Activated CD4-positive, alpha-beta memory T cell treated with anti-CD3 and anti-CD28 coated beads, Interleukin-2, amount 10 ng/mL, durations not matched to agents 7 days and 5 days (primary cell): ENCODE measurements around the gene MSMB. TPM values are rescaled to one million over a fixed set of nuclear protein-coding genes. Genes with fewer than 3 reads are reported as not detected.

Source experiments
- CTCF ChIA-PET: fragments of 350-600 bp; sonication (Branson Sonifier 250); formaldehyde crosslinking; loops from one replicate; lab custom pipeline; 2021; ENCODE audit warnings: antibody characterized with exemption, inconsistent platforms; lab: Charles Lee
- POLR2A ChIA-PET: fragments of 350-600 bp; sonication (Branson Sonifier 250); formaldehyde crosslinking; loops from one replicate; lab custom pipeline; 2021; ENCODE audit warnings: antibody characterized with exemption; lab: Charles Lee
- DNase-seq: peaks from one replicate; pipeline ENCODE4 v3.0.0-alpha.2; 2020
- H3K27ac Mint-ChIP-seq: one replicate; pipeline ENCODE4 v1.8.0; 2021; ENCODE audit warnings: mild to moderate bottlenecking, mixed read lengths
- H3K27me3 Mint-ChIP-seq: one replicate; pipeline ENCODE4 v1.8.0; 2021; ENCODE audit warnings: mixed read lengths
- H3K36me3 Mint-ChIP-seq: one replicate; pipeline ENCODE4 v1.8.0; 2021; ENCODE audit warnings: low read depth, mixed read lengths
- H3K4me1 Mint-ChIP-seq: one replicate; pipeline ENCODE4 v1.8.0; 2021; ENCODE audit warnings: mixed read lengths
- H3K4me3 Mint-ChIP-seq: one replicate; pipeline ENCODE4 v1.8.0; 2021; ENCODE audit warnings: mild to moderate bottlenecking, mixed read lengths
- H3K9me3 Mint-ChIP-seq: one replicate; pipeline ENCODE4 v1.8.0; 2021; ENCODE audit warnings: mixed read lengths
- total RNA-seq, 2 experiments: library from RNA; stranded (reverse); gene quantifications; one replicate each; pipeline ENCODE4 v1.2.3, GENCODE V29; 2021

MSMB gene
- total RNA-seq, 2 experiments from 2014 or later: not detected

GRCh38 chr10:46080886-46081285 is 34.8 kb upstream of the MSMB start:
- Mint-ChIP-seq H3K9me3 (no peaks in the 10 kb centered on the region), H3K27ac (no peak overlapping the region), H3K36me3 (no peaks in the 10 kb centered on the region), H3K4me3 (no peak overlapping the region), H3K27me3 (no peaks in the 10 kb centered on the region), H3K4me1 (peaks cover 5% of the 10 kb centered on the region)
- DNase-seq: no peak
- ChIA-PET POLR2A (interaction anchor here (1.1 kb wide), 1 partner anchor 11 kb away, joined by 3 read pairs; no protein-coding TSS in a partner anchor), CTCF (interaction anchor here (0.9 kb wide), 1 partner anchor 54 kb away, joined by 3 read pairs; no protein-coding TSS in a partner anchor)

DNA sequence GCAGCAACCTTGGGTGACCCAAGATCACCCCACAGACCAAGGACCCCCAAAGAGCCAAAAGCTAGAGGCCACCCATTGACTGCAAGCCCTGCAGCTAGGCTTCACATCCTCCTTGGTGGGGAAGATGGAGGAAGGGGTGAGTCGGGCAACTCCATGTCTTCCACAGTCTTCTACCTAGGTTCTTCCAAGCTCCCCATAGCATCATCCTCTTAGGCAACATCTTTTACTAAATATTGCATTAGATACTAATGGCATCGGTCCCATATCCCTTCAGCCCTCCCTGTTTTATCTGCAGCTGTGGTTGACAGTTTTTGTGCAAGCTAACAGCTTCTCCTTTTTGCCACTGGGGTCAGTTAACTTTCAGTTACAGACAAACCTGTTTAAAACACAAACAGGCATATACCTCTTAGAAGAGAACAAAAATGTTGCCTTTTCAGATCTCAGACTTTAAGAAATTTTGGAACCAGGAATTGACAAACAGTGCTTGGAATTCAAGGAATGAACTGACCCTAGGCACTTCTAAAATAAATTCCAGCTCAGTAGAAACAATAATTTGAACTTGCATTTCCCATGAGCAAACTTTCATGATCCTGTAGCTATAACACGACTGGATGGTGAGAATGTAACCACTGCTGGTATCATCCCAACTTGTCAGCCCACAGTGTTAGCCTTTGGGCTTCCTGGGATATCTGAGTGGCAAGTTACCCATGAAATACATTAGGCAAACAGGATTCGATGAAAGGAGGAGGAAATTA is 33.9 kb upstream of the MSMB start:
- Mint-ChIP-seq H3K4me3 (no peak overlapping the region), H3K4me1 (peaks cover 5% of the 10 kb centered on the region), H3K27me3 (no peaks in the 10 kb centered on the region), H3K9me3 (no peaks in the 10 kb centered on the region), H3K27ac (no peak overlapping the region), H3K36me3 (no peaks in the 10 kb centered on the region)
- no peak for DNase-seq
- POLR2A ChIA-PET: interaction anchor here (1.1 kb wide), 1 partner anchor 12 kb away, joined by 3 read pairs; no protein-coding TSS in a partner anchor
- CTCF ChIA-PET: interaction anchor here (0.9 kb wide), 1 partner anchor 53 kb away, joined by 3 read pairs; no protein-coding TSS in a partner anchor

GRCh38 chr10:46077731-46078413 is 31.8 kb upstream of the MSMB start:
- no peaks in the 10 kb centered on the region for H3K27me3 Mint-ChIP-seq
- H3K27ac Mint-ChIP-seq: no peak overlapping the region
- ChIA-PET POLR2A (no interaction called here), CTCF (interaction anchor here (1.1 to 2.1 kb wide), 2 partner anchors 29 to 49 kb away, joined by 4 to 7 read pairs; no protein-coding TSS in a partner anchor)
- DNase-seq: no peak
- no peaks in the 10 kb centered on the region for H3K36me3 Mint-ChIP-seq
- no peak overlapping the region for H3K4me3 Mint-ChIP-seq
- no peaks in the 10 kb centered on the region for H3K9me3 Mint-ChIP-seq
- peaks cover 5% of the 10 kb centered on the region for H3K4me1 Mint-ChIP-seq

- Mint-ChIP-seq H3K4me3 (no peak overlapping the region), H3K27ac (no peak overlapping the region), H3K36me3 (no peaks in the 10 kb centered on the region), H3K27me3 (no peaks in the 10 kb centered on the region), H3K4me1 (peaks cover 5% of the 10 kb centered on the region), H3K9me3 (no peaks in the 10 kb centered on the region)
- ChIA-PET CTCF (interaction anchor here (1.1 to 2.1 kb wide), 2 partner anchors 30 to 48 kb away, joined by 4 to 7 read pairs; no protein-coding TSS in a partner anchor), POLR2A (no interaction called here)
- DNase-seq: no peak
Measured at GRCh38 chr10:46077141-46077554, 31.1 kb upstream of the MSMB start.

- CTCF ChIA-PET: interaction anchor here (1.1 kb wide), 1 partner anchor 47 kb away, joined by 3 read pairs; no protein-coding TSS in a partner anchor
- peaks cover 5% of the 10 kb centered on the region for H3K4me1 Mint-ChIP-seq
Measured at GRCh38 chr10:46075869-46076268, 29.8 kb upstream of the MSMB start.

GRCh38 chr10:46074196-46074946 is 28.3 kb upstream of the MSMB start:
- H3K27ac Mint-ChIP-seq: no peak overlapping the region
- POLR2A ChIA-PET: no interaction called here
- H3K9me3 Mint-ChIP-seq: no peaks in the 10 kb centered on the region
- CTCF ChIA-PET: no interaction called here
- H3K4me3 Mint-ChIP-seq: no peak overlapping the region
- H3K36me3 Mint-ChIP-seq: no peaks in the 10 kb centered on the region
- peaks cover 5% of the 10 kb centered on the region for H3K4me1 Mint-ChIP-seq
- no peak for DNase-seq
- H3K27me3 Mint-ChIP-seq: no peaks in the 10 kb centered on the region

More at GRCh38 chr10:46075869-46076268, 29.8 kb upstream of the MSMB start:
- Mint-ChIP-seq H3K27ac (no peak overlapping the region), H3K9me3 (no peaks in the 10 kb centered on the region), H3K4me3 (no peak overlapping the region), H3K27me3 (no peaks in the 10 kb centered on the region), H3K36me3 (no peaks in the 10 kb centered on the region)
- no peak for DNase-seq
- POLR2A ChIA-PET: no interaction called here

- no peaks in the 10 kb centered on the region for H3K27me3 Mint-ChIP-seq
- H3K36me3 Mint-ChIP-seq: no peaks in the 10 kb centered on the region
Measured at GRCh38 chr10:46073564-46073963, 27.5 kb upstream of the MSMB start.

GRCh38 chr10:46070749-46071148 is 24.7 kb upstream of the MSMB start:
- H3K27ac Mint-ChIP-seq: no peak overlapping the region
- no peak overlapping the region for H3K4me3 Mint-ChIP-seq
- no peak for DNase-seq
- no peaks in the 10 kb centered on the region for H3K36me3 Mint-ChIP-seq
- ChIA-PET POLR2A (no interaction called here), CTCF (no interaction called here)
- H3K9me3 Mint-ChIP-seq: no peaks in the 10 kb centered on the region
- no peaks in the 10 kb centered on the region for H3K27me3 Mint-ChIP-seq
- no peaks in the 10 kb centered on the region for H3K4me1 Mint-ChIP-seq

More at GRCh38 chr10:46073564-46073963, 27.5 kb upstream of the MSMB start:
- DNase-seq: no peak
- Mint-ChIP-seq H3K27ac (no peak overlapping the region), H3K9me3 (no peaks in the 10 kb centered on the region), H3K4me1 (peaks cover 5% of the 10 kb centered on the region), H3K4me3 (no peak overlapping the region)
- POLR2A ChIA-PET: no interaction called here
- CTCF ChIA-PET: no interaction called here

DNA sequence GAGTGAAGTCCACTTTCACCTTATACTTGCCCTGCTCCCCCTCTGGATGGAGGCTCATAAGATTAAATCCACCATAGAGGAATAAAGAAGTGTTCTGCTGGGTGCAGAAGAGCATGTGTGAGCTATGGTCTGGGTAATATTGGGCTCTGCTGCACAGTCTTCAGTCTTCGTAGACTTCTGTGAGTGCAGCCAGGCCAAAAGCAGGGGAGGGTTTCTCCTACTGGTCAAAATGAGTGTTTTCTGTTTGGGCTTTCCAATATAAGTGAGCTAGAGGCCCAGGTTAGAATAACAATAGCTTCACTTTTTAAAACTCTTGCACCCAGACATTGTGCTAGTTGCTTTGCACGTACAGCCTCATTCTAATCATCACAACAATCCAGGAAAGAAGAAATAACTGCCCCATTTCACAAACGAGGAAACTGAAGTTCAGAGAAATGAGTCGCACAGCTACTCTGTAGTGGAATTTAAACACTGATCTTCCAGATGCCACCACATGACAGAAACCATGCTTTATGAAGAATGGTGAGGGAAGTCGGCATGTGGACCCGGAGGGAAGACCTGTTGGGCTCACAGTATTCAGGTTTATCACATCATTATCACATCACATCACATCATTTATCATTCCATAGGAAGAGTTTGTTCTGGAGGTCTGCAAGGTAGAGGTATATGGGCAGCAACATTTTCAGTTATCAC is 23.8 kb upstream of the MSMB start:
- DNase-seq: no peak
- Mint-ChIP-seq H3K4me1 (no peaks in the 10 kb centered on the region), H3K27ac (no peak overlapping the region), H3K9me3 (no peaks in the 10 kb centered on the region), H3K4me3 (no peak overlapping the region), H3K27me3 (no peaks in the 10 kb centered on the region), H3K36me3 (no peaks in the 10 kb centered on the region)
- ChIA-PET CTCF (no interaction called here), POLR2A (no interaction called here)

GRCh38 chr10:46068905-46069304 is 22.8 kb upstream of the MSMB start:
- Mint-ChIP-seq H3K27me3 (no peaks in the 10 kb centered on the region), H3K9me3 (no peaks in the 10 kb centered on the region), H3K4me3 (no peak overlapping the region), H3K4me1 (no peaks in the 10 kb centered on the region), H3K36me3 (no peaks in the 10 kb centered on the region), H3K27ac (no peak overlapping the region)
- CTCF ChIA-PET: no interaction called here
- POLR2A ChIA-PET: no interaction called here
- DNase-seq: no peak

GRCh38 chr10:46068117-46068516 is 22.0 kb upstream of the MSMB start:
- H3K36me3 Mint-ChIP-seq: no peaks in the 10 kb centered on the region
- POLR2A ChIA-PET: no interaction called here
- no peak for DNase-seq
- CTCF ChIA-PET: no interaction called here
- H3K4me1 Mint-ChIP-seq: no peaks in the 10 kb centered on the region
- H3K4me3 Mint-ChIP-seq: no peak overlapping the region
- no peaks in the 10 kb centered on the region for H3K27me3 Mint-ChIP-seq
- H3K9me3 Mint-ChIP-seq: no peaks in the 10 kb centered on the region
- H3K27ac Mint-ChIP-seq: no peak overlapping the region

DNA sequence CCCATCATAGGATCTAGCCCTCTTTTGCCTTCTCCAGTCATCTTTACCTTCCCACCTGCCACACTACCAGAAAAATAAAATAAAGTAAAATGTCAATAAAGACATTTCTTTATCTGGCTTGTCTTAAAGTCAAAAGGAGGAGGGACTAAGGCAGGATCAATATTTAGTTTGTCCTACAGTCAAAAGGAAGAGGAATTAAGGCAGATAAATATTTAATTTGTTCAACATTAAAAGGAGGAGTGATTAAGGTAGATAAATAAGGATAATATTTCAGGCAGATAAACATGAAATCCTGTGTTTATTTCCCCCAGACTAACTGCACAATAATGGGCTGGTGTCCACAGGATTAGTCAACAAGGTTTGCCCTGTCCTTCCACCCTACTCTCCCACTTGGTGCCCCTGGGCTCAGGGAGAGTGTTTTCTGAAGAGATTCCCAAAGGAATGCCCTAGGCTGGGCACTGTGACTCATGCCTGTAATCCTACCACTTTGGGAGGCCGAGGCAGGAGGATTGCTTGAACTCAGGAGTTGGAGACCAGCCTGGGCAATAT is 18.3 kb upstream of the MSMB start:
- no peaks in the 10 kb centered on the region for H3K36me3 Mint-ChIP-seq
- DNase-seq: no peak
- H3K4me1 Mint-ChIP-seq: no peaks in the 10 kb centered on the region
- H3K4me3 Mint-ChIP-seq: no peak overlapping the region
- H3K9me3 Mint-ChIP-seq: no peaks in the 10 kb centered on the region
- H3K27ac Mint-ChIP-seq: no peak overlapping the region
- ChIA-PET POLR2A (no interaction called here), CTCF (no interaction called here)
- peaks cover 1% of the 10 kb centered on the region for H3K27me3 Mint-ChIP-seq
